GM18519 (cell line): ENCODE results near the gene HNRNPA1.
A peak's percentile ranks its signal among the peaks of the same experiment; 100 is the strongest.
"Not testable (repeated sequence)": the region's sequence is repeated elsewhere in the genome, so short reads cannot be mapped to it uniquely, and the experiment has no call there.

ENCODE experiments used
- ATAC-seq: cut with Tn5 transposase; IDR thresholded peaks from one replicate; pipeline ENCODE4 v1.9.1; 2021; ENCODE audit warnings: mild to moderate bottlenecking, moderate library complexity; ENCODE audit not compliant: unreplicated experiment, low FRiP score

The HNRNPA1 gene

GRCh38 chr12:54280468-54281260, at the start of gene HNRNPA1:
HNRNPA1 (plus strand) TSS chr12:54280726; CDS start chr12:54280808, 82 bp downstream.
- ATAC-seq: peak; percentile 89

GRCh38 chr12:54231269-54231668, 49.3 kb upstream of the HNRNPA1 start:
- ATAC-seq: not testable (repeated sequence)

- ATAC-seq: no peak
Measured at GRCh38 chr12:54232790-54233189, 47.7 kb upstream of the HNRNPA1 start.

GRCh38 chr12:54238531-54238930, 42.0 kb upstream of the HNRNPA1 start:
- ATAC-seq: no peak

- ATAC-seq: no peak
Measured at GRCh38 chr12:54239620-54240019, 40.9 kb upstream of the HNRNPA1 start.

GRCh38 chr12:54240129-54240528, 40.4 kb upstream of the HNRNPA1 start:
- no peak for ATAC-seq

GRCh38 chr12:54240971-54241588, 39.4 kb upstream of the HNRNPA1 start:
- ATAC-seq: no peak

GRCh38 chr12:54246011-54246641, 34.4 kb upstream of the HNRNPA1 start:
- ATAC-seq: no peak

- no peak for ATAC-seq
Measured at GRCh38 chr12:54249489-54249888, 31.0 kb upstream of the HNRNPA1 start.

- no peak for ATAC-seq
Measured at GRCh38 chr12:54251667-54252284, 28.8 kb upstream of the HNRNPA1 start.

GRCh38 chr12:54253240-54253639, 27.3 kb upstream of the HNRNPA1 start:
- ATAC-seq: no peak

GRCh38 chr12:54257332-54257731, 23.2 kb upstream of the HNRNPA1 start:
- no peak for ATAC-seq

GRCh38 chr12:54258201-54258681, 22.3 kb upstream of the HNRNPA1 start:
- ATAC-seq: no peak

- no peak for ATAC-seq
Measured at GRCh38 chr12:54259194-54260011, 21.1 kb upstream of the HNRNPA1 start.

GRCh38 chr12:54261815-54262402, 18.6 kb upstream of the HNRNPA1 start:
- ATAC-seq: no peak

GRCh38 chr12:54262403-54262925, 18.1 kb upstream of the HNRNPA1 start:
- no peak for ATAC-seq

GRCh38 chr12:54265364-54265812, 15.1 kb upstream of the HNRNPA1 start:
- no peak for ATAC-seq

- no peak for ATAC-seq
Measured at GRCh38 chr12:54266852-54267251, 13.7 kb upstream of the HNRNPA1 start.

- ATAC-seq: no peak
Measured at GRCh38 chr12:54270345-54270744, 10.2 kb upstream of the HNRNPA1 start.
